GM18907 (cell line): ENCODE measurements around the gene RPL18A.
"Not testable (repeated sequence)": the region's sequence is repeated elsewhere in the genome, so short reads cannot be mapped to it uniquely, and the experiment has no call there.

Experiments used
- ATAC-seq: cut with Tn5 transposase; IDR thresholded peaks from one replicate; pipeline ENCODE4 v1.9.1; 2021; ENCODE audit warnings: mild to moderate bottlenecking, moderate library complexity; ENCODE audit not compliant: unreplicated experiment

The RPL18A gene

GRCh38 chr19:17866312-17866963, 6.7 kb downstream of the RPL18A start:
- ATAC-seq: no peak

GRCh38 chr19:17866964-17867486, 7.3 kb downstream of the RPL18A start:
- ATAC-seq: no peak

- no peak for ATAC-seq
Observed at GRCh38 chr19:17868669-17869068, 9.0 kb downstream of the RPL18A start.

GRCh38 chr19:17869114-17869608, 9.5 kb downstream of the RPL18A start:
- no peak for ATAC-seq

GRCh38 chr19:17871032-17871877, 11.5 kb downstream of the RPL18A start:
- no peak for ATAC-seq

- ATAC-seq: no peak
Observed at GRCh38 chr19:17871878-17872250, 12.2 kb downstream of the RPL18A start, which contains the start of gene SLC5A5. Gene SLC5A5 (plus strand): TSS chr19:17871945. CDS start chr19:17872320, 375 bp downstream.

GRCh38 chr19:17872251-17873001, 12.7 kb downstream of the RPL18A start:
- no peak for ATAC-seq

GRCh38 chr19:17873786-17874757, 14.4 kb downstream of the RPL18A start:
- ATAC-seq: no peak

- ATAC-seq: no peak
Observed at GRCh38 chr19:17874758-17875135, 15.0 kb downstream of the RPL18A start.

GRCh38 chr19:17877696-17878095, 18.0 kb downstream of the RPL18A start:
- ATAC-seq: no peak

- no peak for ATAC-seq
Observed at GRCh38 chr19:17879466-17879865, 19.8 kb downstream of the RPL18A start.

- no peak for ATAC-seq
Observed at GRCh38 chr19:17881701-17882100, 22.0 kb downstream of the RPL18A start.

- ATAC-seq: no peak
Observed at GRCh38 chr19:17883627-17884410, 24.1 kb downstream of the RPL18A start.

GRCh38 chr19:17886515-17886914, 26.8 kb downstream of the RPL18A start:
- no peak for ATAC-seq

- not testable (repeated sequence) for ATAC-seq
Observed at GRCh38 chr19:17887221-17887620, 27.5 kb downstream of the RPL18A start.

- ATAC-seq: no peak
Observed at GRCh38 chr19:17888260-17888659, 28.6 kb downstream of the RPL18A start.

GRCh38 chr19:17889609-17890214, 30.0 kb downstream of the RPL18A start:
- ATAC-seq: no peak

GRCh38 chr19:17893766-17894165, 34.1 kb downstream of the RPL18A start:
- no peak for ATAC-seq

- ATAC-seq: no peak
Observed at GRCh38 chr19:17902701-17903100, 43.0 kb downstream of the RPL18A start.
